Measurements from ENCODE around the gene MICB. TPM values are rescaled to one million over a fixed set of nuclear protein-coding genes. Genes with fewer than 3 reads are reported as not detected.
"Not testable (repeated sequence)": the region's sequence is repeated elsewhere in the genome, so short reads cannot be mapped to it uniquely, and the experiment has no call there.

The MICB gene
- total RNA-seq, 4 donors from 2014 or later: 0.61 to 2.6 (median 1.2) TPM

GRCh38 chr6:31495580-31495979 is 2.4 kb upstream of the MICB start:
- intact Hi-C loops (cut with DNase I; ENCODE audit: low total_unique reads): no loop called here
- WGBS, 2 donors: 45 to 61% methylated on average over 2 of the region's 2 CpGs
- DNase-seq (ENCODE audit: low spot score in 2 of 2): no peak
- no peak overlapping the region for H3K4me3 ChIP-seq (ENCODE audit: low read depth, poor library complexity, severe bottlenecking)
- TF ChIP-seq POLR2A (IDR thresholded peaks at IDR 0.05) (no peak), CTCF (IDR thresholded peaks at IDR 0.05) (no peak)

- H3K4me3 ChIP-seq (ENCODE audit: low read depth, poor library complexity, severe bottlenecking); DNase-seq (ENCODE audit: low spot score in 2 of 2); intact Hi-C loops (cut with DNase I; ENCODE audit: low total_unique reads): not testable (repeated sequence)
- WGBS, 2 donors: 46 to 62% methylated on average over 4 of the region's 4 CpGs
Measured at GRCh38 chr6:31496826-31497225, 1.1 kb upstream of the MICB start.

GRCh38 chr6:31498748-31499147 is 803 bp downstream of the MICB start:
- intact Hi-C loops (cut with DNase I; ENCODE audit: low total_unique reads): no loop called here
- DNase-seq (ENCODE audit: low spot score in 2 of 2): no peak
- H3K4me3 ChIP-seq (ENCODE audit: low read depth, poor library complexity, severe bottlenecking): no peak overlapping the region
- 10 to 28% methylated on average over 20 to 21 of the region's 21 CpGs for WGBS, 2 donors
- TF ChIP-seq CTCF (IDR thresholded peaks at IDR 0.05) (no peak), POLR2A (IDR thresholded peaks at IDR 0.05) (no peak)

- H3K4me3 ChIP-seq (ENCODE audit: low read depth, poor library complexity, severe bottlenecking); DNase-seq (ENCODE audit: low spot score in 2 of 2); intact Hi-C loops (cut with DNase I; ENCODE audit: low total_unique reads): not testable (repeated sequence)
- WGBS, 2 donors: 93 to 97% methylated on average over 1 to 2 of the region's 2 CpGs
Measured at GRCh38 chr6:31499648-31500047, 1.7 kb downstream of the MICB start.

GRCh38 chr6:31502586-31502985 is 4.6 kb downstream of the MICB start:
- no peak for DNase-seq (ENCODE audit: low spot score in 2 of 2)
- no peak overlapping the region for H3K4me3 ChIP-seq (ENCODE audit: low read depth, poor library complexity, severe bottlenecking)
- no peak for TF ChIP-seq POLR2A (IDR thresholded peaks at IDR 0.05)
- TF ChIP-seq CTCF (IDR thresholded peaks at IDR 0.05): no peak
- intact Hi-C loops (cut with DNase I; ENCODE audit: low total_unique reads): no loop called here

GRCh38 chr6:31509036-31509435 is 11.1 kb downstream of the MICB start:
- intact Hi-C loops (cut with DNase I; ENCODE audit: low total_unique reads): not testable (repeated sequence)

GRCh38 chr6:31510007-31510406 is 12.1 kb downstream of the MICB start:
- H3K4me3 ChIP-seq (ENCODE audit: low read depth, poor library complexity, severe bottlenecking): no peak overlapping the region
- 73 to 77% methylated on average over 4 of the region's 4 CpGs for WGBS, 2 donors
- intact Hi-C loops (cut with DNase I; ENCODE audit: low total_unique reads): no loop called here
- TF ChIP-seq POLR2A (IDR thresholded peaks at IDR 0.05) (no peak), CTCF (IDR thresholded peaks at IDR 0.05) (no peak)
- no peak for DNase-seq (ENCODE audit: low spot score in 2 of 2)

More at GRCh38 chr6:31509036-31509435, 11.1 kb downstream of the MICB start:
- not testable (repeated sequence) for H3K4me3 ChIP-seq (ENCODE audit: low read depth, poor library complexity, severe bottlenecking); DNase-seq (ENCODE audit: low spot score in 2 of 2)
- 0 to 50% methylated on average over 1 to 2 of the region's 2 CpGs for WGBS, 2 donors
